SK-N-SH (cell line): ENCODE measurements around the gene PRX. TPM values are rescaled to one million over a fixed set of nuclear protein-coding genes. Genes with fewer than 3 reads are reported as not detected.

Experiments
- CTCF ChIA-PET: fragments of 300-600, 350-600 bp; formaldehyde crosslinking; extraction: SDS; loops from one replicate; lab custom pipeline; 2021; lab: Yijun Ruan, JAX
- POLR2A ChIA-PET: fragments of 350-600 bp; sonication (Branson Sonifier 250); formaldehyde crosslinking; extraction: SDS; loops from one replicate; lab custom pipeline; 2020; ENCODE audit warnings: antibody characterized with exemption, inconsistent platforms; lab: Yijun Ruan, JAX
- DNase-seq: peaks from one replicate; pipeline ENCODE4 v3.0.0; 2012
- H2AFZ ChIP-seq: fragments of 200-600 bp; sonication (generic); 2 replicates; pipeline ENCODE4 v1.8.1; 2016; ENCODE audit warnings: antibody characterized with exemption, mild to moderate bottlenecking, low read depth
- H3F3A ChIP-seq: fragments of 200-600 bp; sonication (generic); replicated peaks from 2 replicates; pipeline ENCODE3; 2016; ENCODE audit warnings: antibody characterized with exemption, mild to moderate bottlenecking; ENCODE audit not compliant: insufficient read depth
- H3K27ac ChIP-seq, 2 experiments: fragments of 200-500 bp in 1 of 2; fragments of 200-600 bp in 1 of 2; sonication (Bioruptor generic) in 1 of 2; sonication (generic), shearing (Covaris generic) in 1 of 2; 2 replicates each; pipeline versions ENCODE4 v1.5.1 to v1.6.1; 2014 to 2016; ENCODE audit warnings: low read depth in 2 of 2, inconsistent platforms in 1 of 2, low read length in 1 of 2, mild to moderate bottlenecking in 1 of 2, mixed read lengths in 1 of 2
- H3K27me3 ChIP-seq: fragments of 200-600 bp; sonication (generic), shearing (Covaris generic); 2 replicates; pipeline ENCODE4 v1.6.1; 2016; ENCODE audit warnings: mixed run types; ENCODE audit not compliant: insufficient read depth
- H3K36me3 ChIP-seq, 2 experiments: fragments of 200-500 bp in 1 of 2; fragments of 200-600 bp in 1 of 2; sonication (Bioruptor generic) in 1 of 2; sonication (generic) in 1 of 2; replicated peaks in 1 of 2; 2 replicates each; pipeline versions ENCODE3 to v1.5.1; 2014 to 2016; ENCODE audit warnings: low read length in 1 of 2, mild to moderate bottlenecking in 1 of 2; ENCODE audit not compliant: insufficient read depth in 2 of 2, control insufficient read depth in 1 of 2
- H3K4me1 ChIP-seq, 2 experiments: fragments of 200-500 bp in 1 of 2; fragments of 200-600 bp in 1 of 2; sonication (Bioruptor generic) in 1 of 2; sonication (generic), shearing (Covaris generic) in 1 of 2; 2 replicates each; pipeline versions ENCODE4 v1.5.1 to v1.6.1; 2014 to 2016; ENCODE audit warnings: low read depth in 1 of 2, low read length in 1 of 2, mixed run types in 1 of 2; ENCODE audit not compliant: insufficient read depth in 2 of 2, control insufficient read depth in 1 of 2
- H3K4me2 ChIP-seq: fragments of 200-600 bp; sonication (generic), shearing (Covaris generic); 2 replicates; pipeline ENCODE4 v1.6.1; 2017; ENCODE audit warnings: mixed run types
- H3K4me3 ChIP-seq, 2 experiments: fragments of 200-500 bp in 1 of 2; fragments of 200-600 bp in 1 of 2; sonication (Bioruptor generic) in 1 of 2; sonication (generic), shearing (Covaris generic) in 1 of 2; 2 replicates each; pipeline versions ENCODE4 v1.5.1 to v1.8.1; 2014 to 2016; ENCODE audit warnings: low read depth in 2 of 2, inconsistent platforms in 1 of 2, low read length in 1 of 2, mild to moderate bottlenecking in 1 of 2, mixed read lengths in 1 of 2, moderate library complexity in 1 of 2
- H3K79me2 ChIP-seq: fragments of 200-600 bp; sonication (generic); 2 replicates; pipeline ENCODE4 v1.8.1; 2017; ENCODE audit warnings: mild to moderate bottlenecking; ENCODE audit not compliant: insufficient read depth
- H3K9ac ChIP-seq: fragments of 200-600 bp; sonication (generic); 2 replicates; pipeline ENCODE4 v1.6.1; 2017; ENCODE audit warnings: mixed run types
- H3K9me2 ChIP-seq: fragments of 200-600 bp; sonication (generic); 2 replicates; pipeline ENCODE4 v1.6.1; 2017; ENCODE audit warnings: mixed run types
- H3K9me3 ChIP-seq: fragments of 200-600 bp; sonication (generic); 2 replicates; pipeline ENCODE4 v1.6.1; 2017; ENCODE audit warnings: mixed run types, mild to moderate bottlenecking, moderate library complexity
- H4K20me1 ChIP-seq: fragments of 200-600 bp; sonication (generic); 2 replicates; pipeline ENCODE4 v1.6.1; 2017; ENCODE audit warnings: mild to moderate bottlenecking, mixed run types; ENCODE audit not compliant: insufficient read depth
- CTCF ChIP-seq: fragments of 200-600 bp; sonication (generic); IDR thresholded peaks from 2 replicates; pipeline ENCODE4 v1.6.1; 2017; ENCODE audit warnings: antibody characterized with exemption, mild to moderate bottlenecking, moderate library complexity
- ELF1 ChIP-seq: IDR thresholded peaks from 2 replicates; pipeline ENCODE4 v1.4.0; 2012
- EP300 ChIP-seq, 2 experiments: IDR thresholded peaks; 2 replicates each; pipeline versions ENCODE4 v1.4.0 to v1.6.1; 2012; ENCODE audit warnings: borderline replicate concordance in 1 of 2, low read depth in 1 of 2, low read length in 1 of 2
- FOXM1 ChIP-seq: IDR thresholded peaks from 2 replicates; pipeline ENCODE4 v1.4.0; 2012; ENCODE audit warnings: low read depth, mild to moderate bottlenecking
- GABPA ChIP-seq: IDR thresholded peaks from 2 replicates; pipeline ENCODE4 v1.4.0; 2012; ENCODE audit warnings: low read depth, mild to moderate bottlenecking
- JUND ChIP-seq: IDR thresholded peaks from 2 replicates; pipeline ENCODE4 v1.4.0; 2012
- NFIC ChIP-seq: IDR thresholded peaks from 2 replicates; pipeline ENCODE4 v1.4.0; 2012; ENCODE audit warnings: borderline replicate concordance
- NRF1 ChIP-seq: IDR thresholded peaks from 2 replicates; pipeline ENCODE4 v1.6.1; 2012; ENCODE audit warnings: low read depth, mild to moderate bottlenecking, low read length
- PBX3 ChIP-seq: IDR thresholded peaks from 2 replicates; pipeline ENCODE4; 2012
- RAD21 ChIP-seq: IDR thresholded peaks from 2 replicates; pipeline ENCODE4 v1.6.1; 2012; ENCODE audit warnings: mild to moderate bottlenecking, low read length
- RFX5 ChIP-seq: IDR thresholded peaks from 2 replicates; pipeline ENCODE4 v1.6.1; 2012; ENCODE audit warnings: mild to moderate bottlenecking, improper control_type of control experiment, low read length
- SIN3A ChIP-seq: IDR thresholded peaks from 2 replicates; pipeline ENCODE4 v1.6.1; 2012; ENCODE audit warnings: low read depth, mild to moderate bottlenecking, low read length, moderate library complexity, borderline replicate concordance
- SMC3 ChIP-seq: IDR thresholded peaks from 2 replicates; pipeline ENCODE4 v1.6.1; 2012; ENCODE audit warnings: low read depth, low read length, improper control_type of control experiment
- TEAD4 ChIP-seq: IDR thresholded peaks from 2 replicates; pipeline ENCODE4 v1.4.0; 2012; ENCODE audit warnings: mild to moderate bottlenecking, borderline replicate concordance; ENCODE audit not compliant: insufficient read depth
- USF2 ChIP-seq: fragments of 150-350 bp; IDR thresholded peaks from 2 replicates; pipeline ENCODE4 v1.6.1; 2017; ENCODE audit warnings: antibody characterized with exemption, low read length, low read depth, borderline replicate concordance
- ZBTB33 ChIP-seq: IDR thresholded peaks from 2 replicates; pipeline ENCODE4 v1.4.0; 2012; ENCODE audit warnings: low read depth, borderline replicate concordance
- WGBS: methylation state at CpG from one replicate; pipeline ENCODE4 v1.1.6; 2017; ENCODE audit warnings: low lambda C conversion rate; 5-methylcytosine and 5-hydroxymethylcytosine counted together
- polyA plus RNA-seq, 3 experiments: library from polyadenylated mRNA; depleted of rRNA; stranded (reverse); fragments of >200 nt; gene quantifications; 2 replicates each; pipeline ENCODE4 v1.2.3, GENCODE V29; 2012

PRX gene
- polyA plus RNA-seq, 1 of the 3 experiments (the other 2 are of a cell fraction): 2.2 TPM

DNA sequence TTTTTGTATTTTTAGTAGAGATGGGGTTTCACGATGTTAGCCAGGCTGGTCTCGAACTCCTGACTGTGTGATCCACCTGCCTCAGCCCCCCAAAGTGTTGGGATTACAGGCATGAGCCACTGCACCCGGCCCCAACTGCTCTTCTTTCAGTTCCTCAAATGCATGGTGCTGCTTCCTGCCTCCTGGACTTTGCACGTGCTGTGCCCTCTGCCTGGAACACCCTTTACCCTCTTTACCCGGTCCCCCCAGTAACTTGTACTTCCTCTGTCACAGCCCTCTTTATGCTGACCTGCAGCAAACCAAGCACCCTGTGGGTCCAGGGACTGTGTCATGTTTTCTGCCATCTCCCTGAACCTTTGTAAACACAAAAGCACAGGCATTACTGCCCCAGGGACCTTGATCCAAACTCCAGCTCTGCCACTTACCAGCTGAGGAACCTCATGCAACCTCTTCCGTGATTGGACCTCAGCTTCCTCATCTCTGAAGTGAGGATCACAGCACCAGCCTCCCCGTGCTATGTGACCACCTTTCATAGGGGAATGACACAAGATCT, 48.6 kb upstream of the PRX start (continued):
- no peak for TF ChIP-seq SIN3A

GRCh38 chr19:40460185-40460584, 47.0 kb upstream of the PRX start:
- no peak for DNase-seq
- POLR2A ChIA-PET: interaction anchor here (0.5 kb wide), 1 partner anchor 169 kb away, joined by 3 read pairs; no protein-coding TSS in a partner anchor
- H3K9me3 ChIP-seq: no peaks in the 10 kb centered on the region
- peaks cover 5 to 7% of the 10 kb centered on the region in 2 experiments; a peak in 3 of 4 replicates for H3K4me1 ChIP-seq
- H3K9ac ChIP-seq: no peak overlapping the region
- H3K79me2 ChIP-seq: no peaks in the 10 kb centered on the region; the same call in 1 of the 2 replicates
- 88% methylated on average over 3 of the region's 3 CpGs for WGBS
- H3K9me2 ChIP-seq: no peaks in the 10 kb centered on the region
- no peak overlapping the region for H3K27ac ChIP-seq
- H3F3A ChIP-seq: peaks cover 18% of the 10 kb centered on the region
- no peaks in the 10 kb centered on the region for H3K27me3 ChIP-seq
- H2AFZ ChIP-seq: no peak overlapping the region
- no peak overlapping the region for H3K4me3 ChIP-seq
- CTCF ChIA-PET: interaction anchor here (1.3 to 1.5 kb wide), 2 partner anchors 155 to 174 kb away, joined by 3 to 6 read pairs; no protein-coding TSS in a partner anchor
- H3K36me3 ChIP-seq: peaks cover 0 to 3% of the 10 kb centered on the region in 2 experiments
- TF ChIP-seq JUND (no peak), GABPA (no peak), NFIC (no peak), PBX3 (no peak), SIN3A (no peak), SMC3 (no peak), TEAD4 (no peak)
- H3K4me2 ChIP-seq: no peak overlapping the region
- H4K20me1 ChIP-seq: no peaks in the 10 kb centered on the region

DNA sequence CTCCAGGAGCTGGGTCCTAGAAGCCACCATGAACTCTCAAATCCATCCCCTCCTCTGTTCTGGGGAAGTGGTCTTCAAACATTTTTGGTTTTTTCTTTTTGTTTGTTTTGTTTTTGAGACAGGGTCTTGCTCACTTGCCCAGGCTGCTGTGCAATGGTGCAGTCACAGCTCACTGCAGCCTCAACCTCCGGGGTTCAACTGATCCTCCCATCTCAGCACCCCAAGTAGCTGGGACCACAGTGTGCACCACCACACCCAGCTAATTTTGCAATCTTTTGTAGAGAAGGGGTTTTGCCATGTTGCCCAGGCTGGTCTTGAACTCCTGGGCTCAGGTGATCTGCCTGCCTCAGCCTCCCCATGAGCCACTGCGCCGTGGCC, 45.4 kb upstream of the PRX start:
- H3K9me2 ChIP-seq: no peaks in the 10 kb centered on the region
- H3K79me2 ChIP-seq: no peaks in the 10 kb centered on the region
- TF ChIP-seq RAD21 (no peak), ELF1 (no peak), SMC3 (no peak), NFIC (no peak), ZBTB33 (no peak), GABPA (no peak), USF2 (no peak), CTCF (no peak), JUND (no peak), RFX5 (no peak), PBX3 (no peak), FOXM1 (no peak), NRF1 (no peak), EP300 (IDR thresholded peaks at IDR 0.05; ENCODE audit: borderline replicate concordance in 1 of 2, low read depth in 1 of 2, low read length in 1 of 2) (no peak)
- H4K20me1 ChIP-seq: no peaks in the 10 kb centered on the region
- H3K4me1 ChIP-seq: no peaks in the 10 kb centered on the region
- POLR2A ChIA-PET: no interaction called here
- DNase-seq: no peak
- no peaks in the 10 kb centered on the region for H3K27me3 ChIP-seq
- H3K4me3 ChIP-seq: no peak overlapping the region
- no peak overlapping the region for H3K4me2 ChIP-seq
- WGBS: 98% methylated on average over 3 of the region's 3 CpGs
- peaks cover 5% of the 10 kb centered on the region for H3F3A ChIP-seq
- CTCF ChIA-PET: interaction anchor here (1.6 kb wide), 1 partner anchor 176 kb away, joined by 3 read pairs; no protein-coding TSS in a partner anchor
- H3K9me3 ChIP-seq: no peaks in the 10 kb centered on the region
- no peak overlapping the region for H3K9ac ChIP-seq
- no peak overlapping the region for H2AFZ ChIP-seq
- peaks cover 0 to 3% of the 10 kb centered on the region in 2 experiments for H3K36me3 ChIP-seq
- H3K27ac ChIP-seq: no peak overlapping the region
